SK-N-SH (cell line): ENCODE measurements around the gene TBC1D21. TPM values are rescaled to one million over a fixed set of nuclear protein-coding genes. Genes with fewer than 3 reads are reported as not detected.

Experiments
- CTCF ChIA-PET: fragments of 300-600, 350-600 bp; formaldehyde crosslinking; extraction: SDS; loops from one replicate; lab custom pipeline; 2021; lab: Yijun Ruan, JAX
- POLR2A ChIA-PET: fragments of 350-600 bp; sonication (Branson Sonifier 250); formaldehyde crosslinking; extraction: SDS; loops from one replicate; lab custom pipeline; 2020; ENCODE audit warnings: antibody characterized with exemption, inconsistent platforms; lab: Yijun Ruan, JAX
- DNase-seq: peaks from one replicate; pipeline ENCODE4 v3.0.0; 2012
- H2AFZ ChIP-seq: fragments of 200-600 bp; sonication (generic); 2 replicates; pipeline ENCODE4 v1.8.1; 2016; ENCODE audit warnings: antibody characterized with exemption, mild to moderate bottlenecking, low read depth
- H3F3A ChIP-seq: fragments of 200-600 bp; sonication (generic); replicated peaks from 2 replicates; pipeline ENCODE3; 2016; ENCODE audit warnings: antibody characterized with exemption, mild to moderate bottlenecking; ENCODE audit not compliant: insufficient read depth
- H3K27ac ChIP-seq, 2 experiments: fragments of 200-500 bp in 1 of 2; fragments of 200-600 bp in 1 of 2; sonication (Bioruptor generic) in 1 of 2; sonication (generic), shearing (Covaris generic) in 1 of 2; 2 replicates each; pipeline versions ENCODE4 v1.5.1 to v1.6.1; 2014 to 2016; ENCODE audit warnings: low read depth in 2 of 2, inconsistent platforms in 1 of 2, low read length in 1 of 2, mild to moderate bottlenecking in 1 of 2, mixed read lengths in 1 of 2
- H3K27me3 ChIP-seq: fragments of 200-600 bp; sonication (generic), shearing (Covaris generic); 2 replicates; pipeline ENCODE4 v1.6.1; 2016; ENCODE audit warnings: mixed run types; ENCODE audit not compliant: insufficient read depth
- H3K36me3 ChIP-seq, 2 experiments: fragments of 200-500 bp in 1 of 2; fragments of 200-600 bp in 1 of 2; sonication (Bioruptor generic) in 1 of 2; sonication (generic) in 1 of 2; replicated peaks in 1 of 2; 2 replicates each; pipeline versions ENCODE3 to v1.5.1; 2014 to 2016; ENCODE audit warnings: low read length in 1 of 2, mild to moderate bottlenecking in 1 of 2; ENCODE audit not compliant: insufficient read depth in 2 of 2, control insufficient read depth in 1 of 2
- H3K4me1 ChIP-seq, 2 experiments: fragments of 200-500 bp in 1 of 2; fragments of 200-600 bp in 1 of 2; sonication (Bioruptor generic) in 1 of 2; sonication (generic), shearing (Covaris generic) in 1 of 2; 2 replicates each; pipeline versions ENCODE4 v1.5.1 to v1.6.1; 2014 to 2016; ENCODE audit warnings: low read depth in 1 of 2, low read length in 1 of 2, mixed run types in 1 of 2; ENCODE audit not compliant: insufficient read depth in 2 of 2, control insufficient read depth in 1 of 2
- H3K4me2 ChIP-seq: fragments of 200-600 bp; sonication (generic), shearing (Covaris generic); 2 replicates; pipeline ENCODE4 v1.6.1; 2017; ENCODE audit warnings: mixed run types
- H3K4me3 ChIP-seq, 2 experiments: fragments of 200-500 bp in 1 of 2; fragments of 200-600 bp in 1 of 2; sonication (Bioruptor generic) in 1 of 2; sonication (generic), shearing (Covaris generic) in 1 of 2; 2 replicates each; pipeline versions ENCODE4 v1.5.1 to v1.8.1; 2014 to 2016; ENCODE audit warnings: low read depth in 2 of 2, inconsistent platforms in 1 of 2, low read length in 1 of 2, mild to moderate bottlenecking in 1 of 2, mixed read lengths in 1 of 2, moderate library complexity in 1 of 2
- H3K79me2 ChIP-seq: fragments of 200-600 bp; sonication (generic); 2 replicates; pipeline ENCODE4 v1.8.1; 2017; ENCODE audit warnings: mild to moderate bottlenecking; ENCODE audit not compliant: insufficient read depth
- H3K9ac ChIP-seq: fragments of 200-600 bp; sonication (generic); 2 replicates; pipeline ENCODE4 v1.6.1; 2017; ENCODE audit warnings: mixed run types
- H3K9me2 ChIP-seq: fragments of 200-600 bp; sonication (generic); 2 replicates; pipeline ENCODE4 v1.6.1; 2017; ENCODE audit warnings: mixed run types
- H3K9me3 ChIP-seq: fragments of 200-600 bp; sonication (generic); 2 replicates; pipeline ENCODE4 v1.6.1; 2017; ENCODE audit warnings: mixed run types, mild to moderate bottlenecking, moderate library complexity
- H4K20me1 ChIP-seq: fragments of 200-600 bp; sonication (generic); 2 replicates; pipeline ENCODE4 v1.6.1; 2017; ENCODE audit warnings: mild to moderate bottlenecking, mixed run types; ENCODE audit not compliant: insufficient read depth
- CTCF ChIP-seq: fragments of 200-600 bp; sonication (generic); IDR thresholded peaks from 2 replicates; pipeline ENCODE4 v1.6.1; 2017; ENCODE audit warnings: antibody characterized with exemption, mild to moderate bottlenecking, moderate library complexity
- EZH2phosphoT487 ChIP-seq: fragments of 200-600 bp; sonication (generic); IDR thresholded peaks from 2 replicates; pipeline ENCODE4 v1.6.1; 2017; ENCODE audit warnings: low read depth, mixed run types, mild to moderate bottlenecking, antibody characterized with exemption, moderate library complexity, borderline replicate concordance
- FOXJ3 ChIP-seq: sonication (generic); formaldehyde crosslinking; IDR thresholded peaks from 2 replicates; pipeline ENCODE4 v1.5.1; 2020; ENCODE audit warnings: mild to moderate bottlenecking, missing genetic modification reagents
- FOXM1 ChIP-seq: IDR thresholded peaks from 2 replicates; pipeline ENCODE4 v1.4.0; 2012; ENCODE audit warnings: low read depth, mild to moderate bottlenecking
- GABPA ChIP-seq: IDR thresholded peaks from 2 replicates; pipeline ENCODE4 v1.4.0; 2012; ENCODE audit warnings: low read depth, mild to moderate bottlenecking
- IRF3 ChIP-seq: fragments of 150-350 bp; IDR thresholded peaks from 2 replicates; pipeline ENCODE4 v1.6.1; 2016; ENCODE audit warnings: mild to moderate bottlenecking, low read depth, low read length
- MAX ChIP-seq: IDR thresholded peaks from 2 replicates; pipeline ENCODE4 v1.4.0; 2012; ENCODE audit warnings: low read depth
- MEF2A ChIP-seq: IDR thresholded peaks from 2 replicates; pipeline ENCODE4 v1.4.0; 2012; ENCODE audit warnings: low read depth, borderline replicate concordance
- NFIC ChIP-seq: IDR thresholded peaks from 2 replicates; pipeline ENCODE4 v1.4.0; 2012; ENCODE audit warnings: borderline replicate concordance
- PBX3 ChIP-seq: IDR thresholded peaks from 2 replicates; pipeline ENCODE4; 2012
- POLR2AphosphoS5 ChIP-seq: IDR thresholded peaks from 2 replicates; pipeline ENCODE4 v1.6.1; 2012; ENCODE audit warnings: low read depth, low read length
- RAD21 ChIP-seq: IDR thresholded peaks from 2 replicates; pipeline ENCODE4 v1.6.1; 2012; ENCODE audit warnings: mild to moderate bottlenecking, low read length
- RXRA ChIP-seq: IDR thresholded peaks from 2 replicates; pipeline ENCODE4 v1.4.0; 2012; ENCODE audit warnings: low read depth, mild to moderate bottlenecking, borderline replicate concordance
- TAF1 ChIP-seq: IDR thresholded peaks from 2 replicates; pipeline ENCODE4 v1.6.1; 2012; ENCODE audit warnings: low read depth, mild to moderate bottlenecking, low read length, moderate library complexity, borderline replicate concordance
- TCF12 ChIP-seq: IDR thresholded peaks from 2 replicates; pipeline ENCODE4 v1.4.0; 2012
- TEAD4 ChIP-seq: IDR thresholded peaks from 2 replicates; pipeline ENCODE4 v1.4.0; 2012; ENCODE audit warnings: mild to moderate bottlenecking, borderline replicate concordance; ENCODE audit not compliant: insufficient read depth
- WGBS: methylation state at CpG from one replicate; pipeline ENCODE4 v1.1.6; 2017; ENCODE audit warnings: low lambda C conversion rate; 5-methylcytosine and 5-hydroxymethylcytosine counted together
- polyA plus RNA-seq, 3 experiments: library from polyadenylated mRNA; depleted of rRNA; stranded (reverse); fragments of >200 nt; gene quantifications; 2 replicates each; pipeline ENCODE4 v1.2.3, GENCODE V29; 2012

TBC1D21 gene
- polyA plus RNA-seq, 1 of the 3 experiments (the other 2 are of a cell fraction): not detected

- Histone ChIP-seq H3K4me3 (no peak overlapping the region), H3K79me2 (no peaks in the 10 kb centered on the region), H4K20me1 (no peaks in the 10 kb centered on the region), H3K4me2 (no peak overlapping the region), H3K9me3 (no peaks in the 10 kb centered on the region), H3K36me3 (no peaks in the 10 kb centered on the region), H2AFZ (no peak overlapping the region), H3F3A (no peaks in the 10 kb centered on the region), H3K9me2 (no peaks in the 10 kb centered on the region), H3K4me1 (no peaks in the 10 kb centered on the region; a peak in 1 of 4 replicates), H3K27me3 (peaks cover 12% of the 10 kb centered on the region; the same call in 1 of the 2 replicates), H3K9ac (no peak overlapping the region), H3K27ac (no peak overlapping the region)
- CTCF ChIA-PET: interaction anchor here (0.8 to 6.3 kb wide), 3 partner anchors 24 to 48 kb away, joined by 3 to 148 read pairs (median 3); no protein-coding TSS in a partner anchor
- WGBS: 72% methylated on average over 17 of the region's 17 CpGs
- DNase-seq: no peak
- TF ChIP-seq IRF3 (no peak), GABPA (no peak), MAX (no peak), FOXM1 (no peak), TEAD4 (no peak), CTCF (no peak), EZH2phosphoT487 (no peak), TCF12 (no peak), NFIC (no peak), PBX3 (no peak), POLR2AphosphoS5 (no peak), TAF1 (no peak), FOXJ3 (CRISPR knock-in tag) (no peak), MEF2A (no peak), RAD21 (no peak), RXRA (no peak)
- POLR2A ChIA-PET: no interaction called here
Measured at GRCh38 chr15:73870700-73871408, 2.5 kb upstream of the TBC1D21 start.
